GM18505 (cell line): Measurements from ENCODE around the gene NBEA.
A peak's percentile ranks its signal among the peaks of the same experiment; 100 is the strongest.
"Not testable (repeated sequence)": the region's sequence is repeated elsewhere in the genome, so short reads cannot be mapped to it uniquely, and the experiment has no call there.

Experiments
- ATAC-seq: cut with Tn5 transposase; IDR thresholded peaks from one replicate; pipeline ENCODE4 v1.9.1; 2021; ENCODE audit not compliant: unreplicated experiment
- POLR2A ChIP-seq: IDR thresholded peaks from 4 replicates; pipeline ENCODE4 v1.6.1; 2011; ENCODE audit warnings: borderline replicate concordance; ENCODE audit not compliant: insufficient read depth, insufficient read length; ENCODE audit errors: extremely low read depth

NBEA gene

GRCh38 chr13:35057858-35058257, 115.8 kb downstream of the NBEA start:
- no peak for ATAC-seq
- no peak for TF ChIP-seq POLR2A

GRCh38 chr13:35058585-35058984, 116.5 kb downstream of the NBEA start:
- ATAC-seq, result peak; percentile 98

GRCh38 chr13:35086667-35087066, 144.6 kb downstream of the NBEA start:
- ATAC-seq, result no peak
- no peak for TF ChIP-seq POLR2A

GRCh38 chr13:35092251-35092650, 150.2 kb downstream of the NBEA start:
- ATAC-seq, result no peak
- TF ChIP-seq POLR2A, result no peak

GRCh38 chr13:35092751-35093150, 150.7 kb downstream of the NBEA start:
- no peak for TF ChIP-seq POLR2A
- no peak for ATAC-seq

GRCh38 chr13:35093356-35093755, 151.3 kb downstream of the NBEA start:
- no peak for TF ChIP-seq POLR2A
- ATAC-seq, result no peak

GRCh38 chr13:35106771-35107170, 164.7 kb downstream of the NBEA start:
- not testable (repeated sequence) for ATAC-seq

GRCh38 chr13:35107535-35107934, 165.5 kb downstream of the NBEA start:
- no peak for ATAC-seq
- no peak for TF ChIP-seq POLR2A

- ATAC-seq, result not testable (repeated sequence)
Observed at GRCh38 chr13:35113612-35114011, 171.5 kb downstream of the NBEA start.

- no peak for ATAC-seq
- TF ChIP-seq POLR2A, result no peak
Observed at GRCh38 chr13:35127466-35127865, 185.4 kb downstream of the NBEA start.

- ATAC-seq, result no peak
- no peak for TF ChIP-seq POLR2A
Observed at GRCh38 chr13:35129500-35129899, 187.4 kb downstream of the NBEA start.

GRCh38 chr13:35131471-35131870, 189.4 kb downstream of the NBEA start:
- no peak for TF ChIP-seq POLR2A
- ATAC-seq, result no peak

- ATAC-seq, result no peak
Observed at GRCh38 chr13:35136585-35136984, 194.5 kb downstream of the NBEA start.

GRCh38 chr13:35139591-35139990, 197.5 kb downstream of the NBEA start:
- no peak for TF ChIP-seq POLR2A
- ATAC-seq, result no peak

More at GRCh38 chr13:35136585-35136984, 194.5 kb downstream of the NBEA start:
- no peak for TF ChIP-seq POLR2A

- ATAC-seq, result no peak
Observed at GRCh38 chr13:35140321-35140720, 198.3 kb downstream of the NBEA start.

More at GRCh38 chr13:35140321-35140720, 198.3 kb downstream of the NBEA start:
- no peak for TF ChIP-seq POLR2A
